HG02870 (cell line): ENCODE measurements around the gene ZNF549.
"Not testable (repeated sequence)": the region's sequence is repeated elsewhere in the genome, so short reads cannot be mapped to it uniquely, and the experiment has no call there.

Experiments
- ATAC-seq: cut with Tn5 transposase; IDR thresholded peaks from one replicate; pipeline ENCODE4 v1.9.1; 2021; ENCODE audit warnings: mild to moderate bottlenecking, moderate library complexity; ENCODE audit not compliant: unreplicated experiment

Gene ZNF549

GRCh38 chr19:57527136-57527881, at the start of gene ZNF549:
TSS of gene ZNF549 (plus strand) at chr19:57527356. CDS start at chr19:57527574, 218 bp downstream.
- ATAC-seq, result peak; percentile 97

- ATAC-seq, result peak; percentile 95
These were observed 39.5 kb upstream of the ZNF549 start, which contains the start of gene ZNF419 for GRCh38 chr19:57487477-57488298. TSS of gene ZNF419 (plus strand) at chr19:57487750. CDS start at chr19:57487951, 201 bp downstream.

- not testable (repeated sequence) for ATAC-seq
These were observed 38.9 kb upstream of the ZNF549 start for GRCh38 chr19:57488299-57488644.

- ATAC-seq, result not testable (repeated sequence)
These were observed 27.9 kb upstream of the ZNF549 start for GRCh38 chr19:57499332-57499679.

GRCh38 chr19:57499680-57500395, 27.3 kb upstream of the ZNF549 start, which contains the start of gene ZNF773:
TSS of gene ZNF773 (plus strand) at chr19:57499938. CDS start at chr19:57500081, 143 bp downstream.
- ATAC-seq, result peak; percentile 98

- not testable (repeated sequence) for ATAC-seq
These were observed 26.8 kb upstream of the ZNF549 start for GRCh38 chr19:57500400-57500799.

GRCh38 chr19:57506163-57506562, 21.0 kb upstream of the ZNF549 start:
- ATAC-seq, result no peak

GRCh38 chr19:57511484-57511883, 15.7 kb upstream of the ZNF549 start:
- no peak for ATAC-seq

GRCh38 chr19:57512845-57513244, 14.3 kb upstream of the ZNF549 start:
- no peak for ATAC-seq

GRCh38 chr19:57515255-57515654, 11.9 kb upstream of the ZNF549 start:
- ATAC-seq, result no peak

- ATAC-seq, result not testable (repeated sequence)
These were observed 9.1 kb upstream of the ZNF549 start for GRCh38 chr19:57518021-57518420.

GRCh38 chr19:57537953-57538547, 10.9 kb downstream of the ZNF549 start:
- no peak for ATAC-seq

- ATAC-seq, result no peak
These were observed 19.4 kb downstream of the ZNF549 start for GRCh38 chr19:57546513-57546912.

- ATAC-seq, result no peak
These were observed 25.3 kb downstream of the ZNF549 start for GRCh38 chr19:57552432-57552831.

- ATAC-seq, result no peak
These were observed 30.5 kb downstream of the ZNF549 start for GRCh38 chr19:57557659-57558058.

GRCh38 chr19:57558525-57558924, 31.4 kb downstream of the ZNF549 start:
- ATAC-seq, result no peak

GRCh38 chr19:57559008-57559403, 31.9 kb downstream of the ZNF549 start:
- no peak for ATAC-seq

- peak; percentile 97 for ATAC-seq
These were observed 32.4 kb downstream of the ZNF549 start, which contains the start of gene ZNF550 for GRCh38 chr19:57559404-57560025. TSS of gene ZNF550 (minus strand) at chr19:57559863. CDS start at chr19:57559682, 181 bp downstream.

GRCh38 chr19:57560049-57560491, 32.9 kb downstream of the ZNF549 start:
- no peak for ATAC-seq

GRCh38 chr19:57563547-57563946, 36.4 kb downstream of the ZNF549 start:
- no peak for ATAC-seq
